Transverse colon (tissue), 4 donors: ENCODE data around the gene E4F1.

Experiments
- POLR2AphosphoS5 ChIP-seq, 3 donors: sonication (generic); formaldehyde crosslinking; IDR thresholded peaks; one replicate each; pipeline ENCODE4 v1.6.1; 2016; ENCODE audit warnings: antibody characterized with exemption in 3 of 3
- TF ChIP-seq, protein P1 (sequence below), 5 experiments: fragments of 200-600 bp in 3 of 5; fragments of 450-650 bp in 2 of 5; sonication (generic) in 3 of 5; IDR thresholded peaks; 1 replicate in 2 of 5; 2 replicates in 3 of 5; pipeline ENCODE4 v1.5.1; 2016 to 2017; ENCODE audit warnings: antibody characterized with exemption in 5 of 5, inconsistent platforms in 3 of 5, mild to moderate bottlenecking in 2 of 5, moderate library complexity in 1 of 5

DNA sequence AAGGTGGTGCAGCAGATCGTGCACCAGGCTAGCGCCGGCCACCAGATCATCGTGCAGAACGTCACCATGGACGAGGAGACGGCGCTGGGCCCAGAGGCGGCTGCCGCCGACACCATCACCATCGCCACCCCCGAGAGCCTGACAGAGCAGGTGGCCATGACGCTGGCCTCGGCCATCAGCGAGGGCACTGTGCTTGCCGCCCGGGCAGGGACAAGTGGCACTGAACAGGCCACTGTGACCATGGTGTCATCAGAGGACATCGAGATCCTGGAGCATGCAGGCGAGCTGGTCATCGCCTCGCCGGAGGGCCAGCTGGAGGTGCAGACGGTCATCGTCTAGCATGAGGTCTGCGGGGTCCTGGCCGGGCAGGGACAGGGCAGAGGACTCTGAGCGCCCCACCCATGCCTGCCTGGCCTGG lies 11.9 kb downstream of the E4F1 start:
- TF ChIP-seq, protein P1, sequence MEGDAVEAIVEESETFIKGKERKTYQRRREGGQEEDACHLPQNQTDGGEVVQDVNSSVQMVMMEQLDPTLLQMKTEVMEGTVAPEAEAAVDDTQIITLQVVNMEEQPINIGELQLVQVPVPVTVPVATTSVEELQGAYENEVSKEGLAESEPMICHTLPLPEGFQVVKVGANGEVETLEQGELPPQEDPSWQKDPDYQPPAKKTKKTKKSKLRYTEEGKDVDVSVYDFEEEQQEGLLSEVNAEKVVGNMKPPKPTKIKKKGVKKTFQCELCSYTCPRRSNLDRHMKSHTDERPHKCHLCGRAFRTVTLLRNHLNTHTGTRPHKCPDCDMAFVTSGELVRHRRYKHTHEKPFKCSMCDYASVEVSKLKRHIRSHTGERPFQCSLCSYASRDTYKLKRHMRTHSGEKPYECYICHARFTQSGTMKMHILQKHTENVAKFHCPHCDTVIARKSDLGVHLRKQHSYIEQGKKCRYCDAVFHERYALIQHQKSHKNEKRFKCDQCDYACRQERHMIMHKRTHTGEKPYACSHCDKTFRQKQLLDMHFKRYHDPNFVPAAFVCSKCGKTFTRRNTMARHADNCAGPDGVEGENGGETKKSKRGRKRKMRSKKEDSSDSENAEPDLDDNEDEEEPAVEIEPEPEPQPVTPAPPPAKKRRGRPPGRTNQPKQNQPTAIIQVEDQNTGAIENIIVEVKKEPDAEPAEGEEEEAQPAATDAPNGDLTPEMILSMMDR (IDR thresholded peaks at IDR 0.05) = no peak
- no peak for TF ChIP-seq POLR2AphosphoS5 (IDR thresholded peaks at IDR 0.05)
